Fibroblast of lung (primary cell): ENCODE results near the gene CCDC3. TPM values are rescaled to one million over a fixed set of nuclear protein-coding genes. Genes with fewer than 3 reads are reported as not detected.
A peak's percentile ranks its signal among the peaks of the same experiment; 100 is the strongest.

Source experiments
- DNase-seq, 2 donors: peaks; one replicate each; pipeline versions ENCODE4 v3.0.0 to v3.0.0-alpha.2; 2010; ENCODE audit warnings: low read depth in 2 of 2
- H2AFZ ChIP-seq: 2 replicates; pipeline ENCODE4 v1.5.1; 2012; ENCODE audit warnings: low read length, control low read depth, inconsistent platforms
- H3K27ac ChIP-seq: 2 replicates; pipeline ENCODE4 v1.5.1; 2011; ENCODE audit warnings: low read length, control low read depth; ENCODE audit not compliant: insufficient read depth
- H3K27me3 ChIP-seq: 2 replicates; pipeline ENCODE4 v1.5.1; 2011; ENCODE audit warnings: mild to moderate bottlenecking, low read length; ENCODE audit not compliant: control insufficient read depth, insufficient read depth
- H3K36me3 ChIP-seq: 2 replicates; pipeline ENCODE4 v1.5.1; 2011; ENCODE audit warnings: low read length; ENCODE audit not compliant: control insufficient read depth, insufficient read depth
- H3K4me1 ChIP-seq: 2 replicates; pipeline ENCODE4 v1.5.1; 2011; ENCODE audit warnings: low read length; ENCODE audit not compliant: control insufficient read depth, insufficient read depth; ENCODE audit errors: extremely low read depth
- H3K4me2 ChIP-seq: 2 replicates; pipeline ENCODE4 v1.5.1; 2011; ENCODE audit warnings: low read length, control low read depth; ENCODE audit not compliant: insufficient read depth; ENCODE audit errors: extremely low read depth
- H3K4me3 ChIP-seq, 4 experiments: fragments of 200-600 bp in 1 of 4; sonication (generic) in 1 of 4; replicated peaks in 1 of 4; 2 replicates each; pipeline ENCODE4 v1.5.1; 2011 to 2016; ENCODE audit warnings: low read length in 4 of 4, low read depth in 3 of 4, mild to moderate bottlenecking in 3 of 4, control low read depth in 2 of 4, inconsistent platforms in 1 of 4, mixed read lengths in 1 of 4; ENCODE audit not compliant: insufficient read depth in 1 of 4; ENCODE audit errors: control extremely low read depth in 1 of 4
- H3K79me2 ChIP-seq: 2 replicates; pipeline ENCODE4 v1.5.1; 2012; ENCODE audit warnings: mild to moderate bottlenecking, low read length, inconsistent platforms; ENCODE audit not compliant: control insufficient read depth, insufficient read depth
- H3K9ac ChIP-seq: 2 replicates; pipeline ENCODE4 v1.5.1; 2011; ENCODE audit warnings: mild to moderate bottlenecking, low read length, control low read depth; ENCODE audit not compliant: insufficient read depth
- H3K9me3 ChIP-seq: 2 replicates; pipeline ENCODE4 v1.5.1; 2012; ENCODE audit warnings: low read depth, low read length; ENCODE audit not compliant: control insufficient read depth, insufficient read depth
- H4K20me1 ChIP-seq: 2 replicates; pipeline ENCODE4 v1.5.1; 2011; ENCODE audit warnings: low read length; ENCODE audit not compliant: control insufficient read depth, insufficient read depth; ENCODE audit errors: extremely low read depth
- EZH2 ChIP-seq: IDR thresholded peaks from 2 replicates; pipeline ENCODE4 v1.5.1; 2012; ENCODE audit warnings: low read length, control low read depth, mild to moderate bottlenecking; ENCODE audit errors: missing control alignments
- polyA plus RNA-seq, 2 donors: library from polyadenylated mRNA; depleted of rRNA in 1 of 2; stranded (reverse) in 1 of 2; unstranded in 1 of 2; fragments of >200 nt; gene quantifications; 2 replicates each; pipeline ENCODE4 v1.2.1, GENCODE V29; 2011 to 2012; ENCODE audit warnings: missing spikeins in 1 of 2
- total RNA-seq: library from RNA; depleted of rRNA; stranded (reverse); fragments of >200 nt; gene quantifications from 2 replicates; pipeline ENCODE4 v1.2.1, GENCODE V29; 2014
- TF ChIP-seq, protein P1 (sequence below), 2 donors: IDR thresholded peaks in 1 of 2; conservative IDR thresholded peaks in 1 of 2; 1 replicate in 1 of 2; 2 replicates in 1 of 2; pipeline ENCODE4 v1.5.1; 2011 to 2012; ENCODE audit warnings: low read length in 2 of 2, control low read depth in 1 of 2, inconsistent platforms in 1 of 2, low read depth in 1 of 2, mild to moderate bottlenecking in 1 of 2

CCDC3 gene
- total and polyA plus RNA-seq, 2 donors (not counting 1 experiment from before 2014, with no cell fraction given): 0.33 to 0.65 TPM

DNA sequence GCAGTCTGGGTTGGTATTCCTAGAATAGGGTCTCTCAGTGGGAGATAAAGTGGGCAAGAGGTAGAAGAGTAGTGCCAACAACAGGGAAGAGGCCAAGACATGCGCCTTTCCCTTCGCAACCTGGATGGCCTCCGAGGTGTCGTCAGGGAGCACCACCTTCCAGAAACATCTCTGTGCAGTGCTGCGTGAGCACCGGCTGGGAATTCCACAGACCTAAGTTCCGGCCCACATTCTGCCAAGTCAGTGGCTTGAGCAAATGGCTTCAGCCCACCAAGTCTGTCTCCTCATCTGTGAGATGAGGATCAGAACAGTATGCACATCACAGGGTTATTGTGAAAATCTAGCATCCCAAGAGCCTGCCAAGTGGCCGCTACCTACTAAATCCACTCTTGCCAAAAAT lies 40.6 kb downstream of the CCDC3 start:
- Histone ChIP-seq H2AFZ (no peak overlapping the region), H3K36me3 (no peaks in the 10 kb centered on the region), H3K4me3 (no peak overlapping the region), H3K9me3 (no peaks in the 10 kb centered on the region), H4K20me1 (no peaks in the 10 kb centered on the region), H3K4me2 (no peak overlapping the region), H3K79me2 (no peaks in the 10 kb centered on the region), H3K9ac (no peak overlapping the region), H3K27ac (no peak overlapping the region), H3K4me1 (no peaks in the 10 kb centered on the region), H3K27me3 (no peaks in the 10 kb centered on the region)
- no peak for DNase-seq
- TF ChIP-seq, protein P1, sequence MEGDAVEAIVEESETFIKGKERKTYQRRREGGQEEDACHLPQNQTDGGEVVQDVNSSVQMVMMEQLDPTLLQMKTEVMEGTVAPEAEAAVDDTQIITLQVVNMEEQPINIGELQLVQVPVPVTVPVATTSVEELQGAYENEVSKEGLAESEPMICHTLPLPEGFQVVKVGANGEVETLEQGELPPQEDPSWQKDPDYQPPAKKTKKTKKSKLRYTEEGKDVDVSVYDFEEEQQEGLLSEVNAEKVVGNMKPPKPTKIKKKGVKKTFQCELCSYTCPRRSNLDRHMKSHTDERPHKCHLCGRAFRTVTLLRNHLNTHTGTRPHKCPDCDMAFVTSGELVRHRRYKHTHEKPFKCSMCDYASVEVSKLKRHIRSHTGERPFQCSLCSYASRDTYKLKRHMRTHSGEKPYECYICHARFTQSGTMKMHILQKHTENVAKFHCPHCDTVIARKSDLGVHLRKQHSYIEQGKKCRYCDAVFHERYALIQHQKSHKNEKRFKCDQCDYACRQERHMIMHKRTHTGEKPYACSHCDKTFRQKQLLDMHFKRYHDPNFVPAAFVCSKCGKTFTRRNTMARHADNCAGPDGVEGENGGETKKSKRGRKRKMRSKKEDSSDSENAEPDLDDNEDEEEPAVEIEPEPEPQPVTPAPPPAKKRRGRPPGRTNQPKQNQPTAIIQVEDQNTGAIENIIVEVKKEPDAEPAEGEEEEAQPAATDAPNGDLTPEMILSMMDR (conservative IDR thresholded peaks at IDR 0.05 in 1 of 2, IDR thresholded peaks at IDR 0.05 in 1 of 2; ENCODE audit: low read depth in 1 of 2, low read length in 2 of 2): no peak
- TF ChIP-seq EZH2: no peak

DNA sequence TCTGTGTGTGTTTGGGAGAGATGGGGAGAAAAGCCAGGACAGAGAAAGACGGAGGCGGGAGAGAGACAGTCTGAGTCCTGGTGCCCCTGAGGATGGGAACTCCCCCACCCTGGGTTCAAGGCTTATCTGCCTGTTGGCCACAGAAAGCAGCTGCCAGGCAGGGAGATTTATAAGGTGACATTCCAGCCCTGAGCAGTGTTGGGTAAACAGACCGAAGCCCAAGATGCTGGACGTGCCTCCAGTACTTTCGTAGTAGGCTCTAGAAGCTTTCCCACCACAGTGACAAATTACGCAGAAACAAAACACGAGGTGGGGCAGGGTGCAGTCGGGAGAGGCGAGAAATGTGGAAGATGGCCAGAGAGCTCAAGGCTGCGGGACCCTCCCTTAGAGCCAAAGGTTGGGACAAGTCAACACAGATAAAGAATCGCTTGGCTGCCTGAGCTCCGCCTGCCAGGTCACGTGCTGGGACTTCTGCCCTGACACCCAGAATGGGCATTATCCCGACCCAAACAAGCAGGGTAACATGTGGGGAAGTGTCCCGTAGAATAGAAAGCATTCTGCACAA lies 41.1 kb downstream of the CCDC3 start:
- TF ChIP-seq, protein P1 (conservative IDR thresholded peaks at IDR 0.05 in 1 of 2, IDR thresholded peaks at IDR 0.05 in 1 of 2; ENCODE audit: low read depth in 1 of 2, low read length in 2 of 2): no peak
- TF ChIP-seq EZH2: no peak
- H3K9ac ChIP-seq: no peak overlapping the region
- H3K27ac ChIP-seq: no peak overlapping the region

DNA sequence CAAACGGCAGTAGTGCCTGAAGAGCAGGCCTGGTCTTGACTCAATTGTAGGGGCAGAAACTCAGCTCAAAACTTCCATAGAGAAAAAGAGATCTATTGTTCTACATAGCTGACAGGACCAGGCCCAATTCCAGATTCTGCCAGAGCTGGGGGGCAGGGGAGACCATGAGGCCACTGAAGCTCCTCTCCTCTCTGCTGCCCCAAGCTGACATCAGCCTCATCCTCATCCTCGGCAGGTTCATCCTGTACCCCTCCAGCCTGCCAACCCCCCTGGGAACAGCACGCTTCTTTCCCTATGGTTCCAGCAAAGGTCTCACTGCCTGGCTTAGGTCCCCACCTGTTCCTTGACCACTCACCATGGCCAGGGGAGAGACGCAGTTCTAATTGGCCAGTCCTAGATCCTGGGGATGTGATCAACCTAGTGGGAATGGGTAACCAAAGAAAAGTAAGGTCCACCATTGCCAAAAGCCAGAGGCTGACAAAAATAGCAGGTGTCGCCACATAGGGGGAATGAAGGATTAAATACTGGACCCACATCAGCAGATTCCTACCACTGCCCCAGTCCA lies 42.9 kb downstream of the CCDC3 start:
- H4K20me1 ChIP-seq: no peaks in the 10 kb centered on the region
- DNase-seq: no peak
- H3K4me2 ChIP-seq: no peak overlapping the region
- no peaks in the 10 kb centered on the region for H3K4me1 ChIP-seq
- no peaks in the 10 kb centered on the region for H3K79me2 ChIP-seq
- no peaks in the 10 kb centered on the region for H3K9me3 ChIP-seq
- no peaks in the 10 kb centered on the region for H3K27me3 ChIP-seq
- H3K27ac ChIP-seq: no peak overlapping the region
- H2AFZ ChIP-seq: no peak overlapping the region
- TF ChIP-seq, protein P1 (conservative IDR thresholded peaks at IDR 0.05 in 1 of 2, IDR thresholded peaks at IDR 0.05 in 1 of 2; ENCODE audit: low read depth in 1 of 2, low read length in 2 of 2): no peak
- no peak for TF ChIP-seq EZH2
- no peak overlapping the region for H3K9ac ChIP-seq
- H3K4me3 ChIP-seq: no peak overlapping the region
- no peaks in the 10 kb centered on the region for H3K36me3 ChIP-seq

More for the DNA sequence above, 41.1 kb downstream of the CCDC3 start:
- H3K9me3 ChIP-seq: no peaks in the 10 kb centered on the region
- H3K27me3 ChIP-seq: no peaks in the 10 kb centered on the region
- H3K36me3 ChIP-seq: no peaks in the 10 kb centered on the region
- DNase-seq: peak in 1 of 2 donors; percentile 62
- no peaks in the 10 kb centered on the region for H4K20me1 ChIP-seq
- peak overlapping the region in 1 of 4 experiments; percentile 8 for H3K4me3 ChIP-seq
- H3K4me2 ChIP-seq: no peak overlapping the region
- no peaks in the 10 kb centered on the region for H3K4me1 ChIP-seq
- no peak overlapping the region for H2AFZ ChIP-seq
- no peaks in the 10 kb centered on the region for H3K79me2 ChIP-seq
